Measurements from ENCODE around the gene COMTD1.
"Not testable (repeated sequence)": the region's sequence is repeated elsewhere in the genome, so short reads cannot be mapped to it uniquely, and the experiment has no call there.

COMTD1 gene

GRCh38 chr10:75203046-75203620, 32.6 kb downstream of the COMTD1 start:
- H3K27me3 ChIP-seq (replicated peaks; ENCODE audit: control insufficient read depth, insufficient read depth, low read length); H3K4me3 ChIP-seq (ENCODE audit: low read length); H3K9me3 ChIP-seq (ENCODE audit: control insufficient read depth, low read length); H3K9ac ChIP-seq (ENCODE audit: low read length); H3K36me3 ChIP-seq (ENCODE audit: control insufficient read depth, insufficient read depth, low read length, severe bottlenecking); DNase-seq (ENCODE audit: low read depth): not testable (repeated sequence)
- H3K4me1 ChIP-seq (ENCODE audit: control insufficient read depth, insufficient read depth, low read length), result peaks cover 19% of the 10 kb centered on the region

- DNase-seq (ENCODE audit: low read depth), result peak; percentile 54
Observed at GRCh38 chr10:75202321-75203045, 33.3 kb downstream of the COMTD1 start.

GRCh38 chr10:75201793-75202307, 33.9 kb downstream of the COMTD1 start:
- no peak for DNase-seq (ENCODE audit: low read depth)
- no peak overlapping the region for H3K4me3 ChIP-seq (ENCODE audit: low read length)
- no peaks in the 10 kb centered on the region for H3K36me3 ChIP-seq (ENCODE audit: control insufficient read depth, insufficient read depth, low read length, severe bottlenecking)
- no peaks in the 10 kb centered on the region for H3K27me3 ChIP-seq (replicated peaks; ENCODE audit: control insufficient read depth, insufficient read depth, low read length)
- no peak overlapping the region for H3K9ac ChIP-seq (ENCODE audit: low read length)
- H3K9me3 ChIP-seq (ENCODE audit: control insufficient read depth, low read length), result no peaks in the 10 kb centered on the region
- H3K4me1 ChIP-seq (ENCODE audit: control insufficient read depth, insufficient read depth, low read length), result peaks cover 29% of the 10 kb centered on the region

More at GRCh38 chr10:75202321-75203045, 33.3 kb downstream of the COMTD1 start:
- Histone ChIP-seq H3K9me3 (ENCODE audit: control insufficient read depth, low read length) (no peaks in the 10 kb centered on the region), H3K36me3 (ENCODE audit: control insufficient read depth, insufficient read depth, low read length, severe bottlenecking) (no peaks in the 10 kb centered on the region), H3K4me1 (ENCODE audit: control insufficient read depth, insufficient read depth, low read length) (peaks cover 23% of the 10 kb centered on the region), H3K27me3 (replicated peaks; ENCODE audit: control insufficient read depth, insufficient read depth, low read length) (no peaks in the 10 kb centered on the region), H3K4me3 (ENCODE audit: low read length) (no peak overlapping the region), H3K9ac (ENCODE audit: low read length) (no peak overlapping the region)

- not testable (repeated sequence) for H3K4me3 ChIP-seq (ENCODE audit: low read length); H3K27me3 ChIP-seq (replicated peaks; ENCODE audit: control insufficient read depth, insufficient read depth, low read length); H3K36me3 ChIP-seq (ENCODE audit: control insufficient read depth, insufficient read depth, low read length, severe bottlenecking); H3K9me3 ChIP-seq (ENCODE audit: control insufficient read depth, low read length); H3K9ac ChIP-seq (ENCODE audit: low read length); DNase-seq (ENCODE audit: low read depth)
- H3K4me1 ChIP-seq (ENCODE audit: control insufficient read depth, insufficient read depth, low read length), result peaks cover 39% of the 10 kb centered on the region
Observed at GRCh38 chr10:75199949-75200348, 35.8 kb downstream of the COMTD1 start.

DNA sequence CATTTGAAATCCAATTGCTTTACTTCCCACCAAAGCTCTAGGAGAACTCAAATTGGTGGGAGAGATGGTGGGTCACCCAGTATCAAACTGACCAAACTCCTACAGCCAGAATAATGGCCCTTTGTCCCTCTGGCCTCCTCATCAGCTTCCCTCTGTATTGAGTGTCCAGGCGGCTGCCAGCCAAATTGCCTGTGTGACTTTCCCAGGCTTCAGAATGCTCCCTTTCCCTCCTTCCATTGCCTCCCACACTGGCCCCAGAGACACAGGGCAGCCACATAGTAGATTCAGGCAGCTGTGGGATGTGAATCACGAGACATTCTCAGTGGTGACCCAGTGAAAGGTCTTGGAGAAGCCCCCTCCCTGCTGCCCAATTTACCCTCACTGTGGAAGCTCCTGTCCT, 37.9 kb downstream of the COMTD1 start:
- H3K4me1 ChIP-seq (ENCODE audit: control insufficient read depth, insufficient read depth, low read length), result peaks cover 38% of the 10 kb centered on the region
- H3K36me3 ChIP-seq (ENCODE audit: control insufficient read depth, insufficient read depth, low read length, severe bottlenecking), result no peaks in the 10 kb centered on the region
- DNase-seq (ENCODE audit: low read depth), result no peak
- no peak overlapping the region for H3K9ac ChIP-seq (ENCODE audit: low read length)
- H3K4me3 ChIP-seq (ENCODE audit: low read length), result no peak overlapping the region
- H3K9me3 ChIP-seq (ENCODE audit: control insufficient read depth, low read length), result no peaks in the 10 kb centered on the region
- no peaks in the 10 kb centered on the region for H3K27me3 ChIP-seq (replicated peaks; ENCODE audit: control insufficient read depth, insufficient read depth, low read length)

DNA sequence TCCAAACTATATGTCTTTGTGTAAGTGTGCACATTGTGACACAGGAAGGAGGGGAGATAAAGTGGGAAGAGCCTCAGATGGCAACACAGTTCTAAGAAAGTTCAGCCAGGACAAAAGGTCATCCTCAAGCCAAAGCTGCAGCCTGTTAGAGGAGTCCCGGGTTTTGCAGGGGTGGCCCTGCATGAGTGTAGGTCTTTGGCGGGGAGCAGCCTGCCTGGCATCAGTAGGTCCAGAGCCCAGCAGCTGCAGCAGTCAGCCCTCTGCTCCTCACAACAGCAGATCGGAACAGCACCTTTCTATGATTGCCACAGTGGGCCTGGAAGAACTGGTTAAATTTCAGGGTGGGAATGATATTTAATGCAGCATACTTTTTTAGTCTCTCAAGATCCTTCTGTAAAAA, 38.7 kb downstream of the COMTD1 start:
- no peak overlapping the region for H3K4me3 ChIP-seq (ENCODE audit: low read length)
- no peak for DNase-seq (ENCODE audit: low read depth)
- H3K27me3 ChIP-seq (replicated peaks; ENCODE audit: control insufficient read depth, insufficient read depth, low read length), result no peaks in the 10 kb centered on the region
- no peak overlapping the region for H3K9ac ChIP-seq (ENCODE audit: low read length)
- H3K9me3 ChIP-seq (ENCODE audit: control insufficient read depth, low read length), result no peaks in the 10 kb centered on the region
- H3K36me3 ChIP-seq (ENCODE audit: control insufficient read depth, insufficient read depth, low read length, severe bottlenecking), result no peaks in the 10 kb centered on the region
- peaks cover 37% of the 10 kb centered on the region for H3K4me1 ChIP-seq (ENCODE audit: control insufficient read depth, insufficient read depth, low read length)

DNA sequence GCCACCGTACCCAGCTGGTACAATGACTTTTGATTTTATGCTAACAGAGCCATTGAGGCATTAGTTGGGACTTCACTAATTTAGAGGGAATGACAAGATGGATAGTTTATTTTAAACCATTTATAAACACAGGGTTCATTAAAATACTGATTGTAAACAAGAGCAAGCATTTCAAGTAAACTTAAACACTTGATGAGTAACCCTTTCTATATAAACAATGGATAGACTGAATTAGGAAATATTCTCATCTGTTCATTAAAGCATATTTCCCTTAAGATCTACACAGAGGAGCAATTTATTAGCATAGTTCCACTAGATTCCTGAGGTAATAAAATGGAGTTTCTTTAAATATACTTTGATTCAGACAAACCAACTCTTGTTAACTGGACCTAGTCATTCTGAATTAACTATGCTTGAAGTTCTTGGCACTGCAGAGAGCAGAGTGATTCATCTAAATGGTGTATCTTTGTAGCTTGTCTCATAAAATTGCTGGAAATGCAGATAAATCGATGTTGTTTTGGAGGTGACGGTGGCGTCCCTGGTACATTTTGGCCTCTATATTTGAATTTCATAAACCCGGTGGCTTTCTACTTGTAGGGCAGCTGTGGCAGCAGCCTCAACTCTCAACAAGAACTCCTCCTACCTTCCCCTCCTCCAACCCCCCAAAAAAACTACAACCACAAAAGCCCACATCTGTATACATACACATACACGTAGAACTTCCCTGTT, 40.6 kb downstream of the COMTD1 start:
- Histone ChIP-seq H3K9me3 (ENCODE audit: control insufficient read depth, low read length) (no peaks in the 10 kb centered on the region), H3K9ac (ENCODE audit: low read length) (no peak overlapping the region), H3K4me1 (ENCODE audit: control insufficient read depth, insufficient read depth, low read length) (peaks cover 44% of the 10 kb centered on the region), H3K4me3 (ENCODE audit: low read length) (no peak overlapping the region), H3K36me3 (ENCODE audit: control insufficient read depth, insufficient read depth, low read length, severe bottlenecking) (no peaks in the 10 kb centered on the region), H3K27me3 (replicated peaks; ENCODE audit: control insufficient read depth, insufficient read depth, low read length) (no peaks in the 10 kb centered on the region)
- peak; percentile 53 for DNase-seq (ENCODE audit: low read depth)

DNA sequence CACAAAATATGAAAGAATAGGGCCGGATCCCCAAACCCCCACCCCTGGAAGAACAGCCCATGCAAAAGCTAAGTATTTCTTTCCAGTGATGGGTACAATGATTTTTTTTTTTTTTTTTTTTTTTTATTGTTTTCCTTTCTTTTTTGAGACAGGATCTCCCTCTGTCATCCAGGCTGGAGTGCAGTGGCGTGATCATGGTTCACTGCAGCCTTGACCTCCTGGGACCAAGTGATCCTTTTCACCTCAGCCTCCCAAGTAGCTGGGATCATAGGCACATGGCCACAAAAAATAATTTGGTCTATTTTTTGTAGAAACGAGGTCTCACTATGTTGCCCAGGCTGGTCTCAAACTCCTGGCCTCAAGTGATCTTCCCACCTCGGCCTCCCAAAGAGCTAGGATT, 41.1 kb downstream of the COMTD1 start:
- not testable (repeated sequence) for DNase-seq (ENCODE audit: low read depth); H3K9ac ChIP-seq (ENCODE audit: low read length); H3K27me3 ChIP-seq (replicated peaks; ENCODE audit: control insufficient read depth, insufficient read depth, low read length); H3K4me3 ChIP-seq (ENCODE audit: low read length); H3K36me3 ChIP-seq (ENCODE audit: control insufficient read depth, insufficient read depth, low read length, severe bottlenecking); H3K9me3 ChIP-seq (ENCODE audit: control insufficient read depth, low read length)
- peaks cover 44% of the 10 kb centered on the region for H3K4me1 ChIP-seq (ENCODE audit: control insufficient read depth, insufficient read depth, low read length)

GRCh38 chr10:75191821-75192568, 43.8 kb downstream of the COMTD1 start:
- peak; percentile 96 for DNase-seq (ENCODE audit: low read depth)
- Histone ChIP-seq H3K27me3 (replicated peaks; ENCODE audit: control insufficient read depth, insufficient read depth, low read length) (no peaks in the 10 kb centered on the region), H3K4me3 (ENCODE audit: low read length) (peak overlapping the region; percentile 61), H3K36me3 (ENCODE audit: control insufficient read depth, insufficient read depth, low read length, severe bottlenecking) (no peaks in the 10 kb centered on the region), H3K4me1 (ENCODE audit: control insufficient read depth, insufficient read depth, low read length) (peaks cover 34% of the 10 kb centered on the region), H3K9ac (ENCODE audit: low read length) (peak overlapping the region; percentile 76), H3K9me3 (ENCODE audit: control insufficient read depth, low read length) (no peaks in the 10 kb centered on the region)

DNA sequence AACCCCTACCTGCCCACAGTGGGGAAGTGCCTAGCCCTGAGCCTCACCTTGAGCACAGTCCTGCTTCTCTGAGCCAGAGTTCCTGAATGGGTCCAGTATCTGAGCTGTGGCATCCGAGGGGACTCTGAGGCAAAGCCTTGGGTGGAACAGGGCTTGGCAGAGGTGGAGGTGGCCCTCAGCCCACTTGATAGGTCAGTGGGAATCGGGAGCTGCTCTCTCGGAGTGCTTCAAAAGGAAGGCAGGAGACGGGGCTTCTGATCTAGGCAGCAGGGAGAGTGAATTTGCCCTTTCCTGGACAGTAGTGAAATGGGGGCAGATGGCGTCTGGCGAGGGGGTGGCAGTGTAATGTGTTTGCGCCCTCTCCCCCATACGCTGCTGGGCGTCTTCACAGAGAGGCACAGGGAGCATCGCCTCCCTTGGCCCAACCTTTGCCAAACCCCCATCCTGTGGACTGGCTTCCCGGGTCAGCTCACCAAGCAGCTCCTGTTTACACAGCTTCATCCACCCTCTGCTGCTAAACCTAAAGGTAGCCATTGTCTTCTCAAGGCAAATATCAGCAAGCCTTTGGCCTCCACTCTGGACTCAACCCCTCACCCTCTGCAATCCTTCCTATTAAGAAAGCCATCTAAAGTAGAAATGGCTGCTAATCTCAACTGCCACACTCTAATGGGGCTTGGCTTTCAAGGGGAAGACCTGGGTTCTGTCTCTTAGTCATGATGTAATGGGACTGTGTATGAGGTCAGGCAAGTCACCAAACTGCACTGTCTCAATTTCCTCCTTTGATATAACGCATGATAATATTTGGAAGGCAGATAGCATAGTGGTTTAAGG, 46.3 kb downstream of the COMTD1 start:
- no peak for DNase-seq (ENCODE audit: low read depth)
- Histone ChIP-seq H3K27me3 (replicated peaks; ENCODE audit: control insufficient read depth, insufficient read depth, low read length) (no peaks in the 10 kb centered on the region), H3K4me1 (ENCODE audit: control insufficient read depth, insufficient read depth, low read length) (peaks cover 32% of the 10 kb centered on the region), H3K9me3 (ENCODE audit: control insufficient read depth, low read length) (no peaks in the 10 kb centered on the region), H3K36me3 (ENCODE audit: control insufficient read depth, insufficient read depth, low read length, severe bottlenecking) (no peaks in the 10 kb centered on the region), H3K4me3 (ENCODE audit: low read length) (no peak overlapping the region), H3K9ac (ENCODE audit: low read length) (no peak overlapping the region)

Measured in adipocyte (in vitro differentiated cells).